Suprapubic skin (tissue), 4 donors: ENCODE results near the gene TMEM109. TPM values are rescaled to one million over a fixed set of nuclear protein-coding genes. Genes with fewer than 3 reads are reported as not detected.

ENCODE experiments used
- DNase-seq, 2 donors: peaks; one replicate each; pipeline ENCODE4 v3.0.0-alpha.2; 2019; ENCODE audit warnings: low spot score in 2 of 2
- H3K27ac ChIP-seq: fragments of 200-600 bp; sonication (generic); one replicate; pipeline ENCODE4 v1.5.1; 2019
- H3K27me3 ChIP-seq: fragments of 200-600 bp; sonication (generic); one replicate; pipeline ENCODE4 v1.5.1; 2019
- H3K36me3 ChIP-seq: fragments of 200-600 bp; sonication (generic); one replicate; pipeline ENCODE4 v1.5.1; 2019
- H3K4me1 ChIP-seq: fragments of 200-600 bp; sonication (generic); one replicate; pipeline ENCODE4 v1.5.1; 2019
- H3K4me3 ChIP-seq: fragments of 200-600 bp; sonication (generic); one replicate; pipeline ENCODE4 v1.5.1; 2019; ENCODE audit warnings: mild to moderate bottlenecking
- H3K9me3 ChIP-seq: fragments of 200-600 bp; sonication (generic); one replicate; pipeline ENCODE4 v1.5.1; 2019
- CTCF ChIP-seq, 2 donors: fragments of 200-600 bp in 1 of 2; fragments of 450-650 bp in 1 of 2; sonication (generic) in 1 of 2; IDR thresholded peaks; one replicate each; pipeline ENCODE4 v1.5.1; 2016 to 2019; ENCODE audit warnings: antibody characterized with exemption in 2 of 2, mild to moderate bottlenecking in 1 of 2, moderate library complexity in 1 of 2
- EP300 ChIP-seq: sonication (generic); formaldehyde crosslinking; IDR thresholded peaks from one replicate; pipeline ENCODE4 v1.6.1; 2017; ENCODE audit warnings: antibody characterized with exemption
- POLR2A ChIP-seq, 2 donors: fragments of 450-650 bp; IDR thresholded peaks; one replicate each; pipeline ENCODE4 v1.6.1; 2017; ENCODE audit warnings: antibody characterized with exemption in 2 of 2, mild to moderate bottlenecking in 2 of 2, moderate library complexity in 2 of 2
- POLR2AphosphoS5 ChIP-seq, 3 donors: sonication (generic); formaldehyde crosslinking; IDR thresholded peaks; one replicate each; pipeline ENCODE4 v1.6.1; 2017; ENCODE audit warnings: antibody characterized with exemption in 3 of 3
- WGBS: methylation state at CpG from one replicate; pipeline ENCODE4 v1.1.5; 2018; 5-methylcytosine and 5-hydroxymethylcytosine counted together
- total RNA-seq, 4 donors: library from RNA; depleted of rRNA; stranded (reverse); fragments of >200 nt; gene quantifications; one replicate each; pipeline ENCODE4 v1.1.0, GENCODE V29; 2016

TMEM109 gene
- total RNA-seq, 4 donors from 2014 or later = 67.4 to 128 (median 110) TPM

DNA sequence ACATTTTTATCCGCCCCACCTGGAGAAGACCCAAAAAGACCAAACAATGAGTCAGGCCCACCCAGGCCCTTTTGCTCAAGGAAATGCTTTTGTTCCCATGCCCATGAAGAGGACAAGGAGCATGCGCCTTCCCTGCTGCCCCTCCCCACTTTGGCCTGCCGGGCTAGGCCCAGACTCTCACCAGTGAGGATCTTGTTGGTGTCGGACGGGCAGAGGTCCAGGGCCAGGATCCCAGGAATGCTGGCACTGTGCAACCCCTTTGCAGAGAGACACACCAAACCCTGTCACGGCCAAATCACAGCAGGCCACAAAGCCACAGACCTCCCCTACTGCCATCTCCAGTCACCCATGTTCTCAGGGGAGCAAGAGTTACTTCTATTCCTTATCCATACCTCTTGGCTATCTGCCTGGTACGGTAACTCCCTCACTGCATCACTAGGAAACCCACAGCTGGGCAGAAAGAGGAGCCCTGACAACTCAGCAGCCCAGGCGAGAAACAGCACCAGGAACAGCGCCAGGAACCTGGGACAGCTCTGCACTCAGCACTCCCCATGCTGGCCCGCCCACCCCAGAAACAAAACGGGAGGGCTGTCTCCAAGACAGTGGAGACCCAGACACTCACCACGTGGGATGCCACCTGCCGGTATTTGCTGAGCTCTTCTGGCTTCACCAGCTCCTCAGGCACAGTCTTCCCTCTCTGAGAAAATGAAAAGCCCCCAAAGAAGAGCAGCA, 13.1 kb upstream of the TMEM109 start:
- TF ChIP-seq EP300 = no peak
- TF ChIP-seq POLR2AphosphoS5 (IDR thresholded peaks at IDR 0.05) = no peak
- TF ChIP-seq CTCF (IDR thresholded peaks at IDR 0.05) = no peak
- TF ChIP-seq POLR2A (IDR thresholded peaks at IDR 0.05) = no peak
- WGBS = 65% methylated on average over 9 of the region's 13 CpGs
- no peak overlapping the region for H3K27ac ChIP-seq
- peaks cover 77% of the 10 kb centered on the region for H3K36me3 ChIP-seq
- H3K9me3 ChIP-seq = no peaks in the 10 kb centered on the region
- DNase-seq = no peak
- peaks cover 24% of the 10 kb centered on the region for H3K4me1 ChIP-seq
- H3K4me3 ChIP-seq = no peak overlapping the region
- no peaks in the 10 kb centered on the region for H3K27me3 ChIP-seq

DNA sequence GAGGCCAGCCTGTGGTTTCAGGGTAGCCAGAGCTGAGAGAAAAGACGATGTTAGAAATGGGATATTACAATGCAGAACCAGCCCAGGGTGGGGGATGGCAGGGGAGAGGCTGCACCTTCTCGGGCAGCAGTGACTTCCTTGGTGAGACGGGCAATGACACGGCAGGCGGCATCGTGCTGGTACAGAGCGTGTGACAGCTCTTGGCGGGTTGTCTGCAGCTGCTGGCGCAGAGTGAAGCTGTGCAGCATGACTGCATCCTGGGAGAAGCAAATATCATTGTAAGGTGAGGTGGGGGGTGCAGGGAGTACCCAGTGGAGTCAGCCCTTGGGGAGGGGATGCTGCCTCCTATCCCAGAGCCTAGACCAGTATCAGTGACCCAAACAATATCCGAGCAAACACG, 11.3 kb upstream of the TMEM109 start:
- Histone ChIP-seq H3K27ac (no peak overlapping the region), H3K4me1 (peaks cover 32% of the 10 kb centered on the region), H3K9me3 (no peaks in the 10 kb centered on the region), H3K27me3 (no peaks in the 10 kb centered on the region), H3K36me3 (peaks cover 59% of the 10 kb centered on the region), H3K4me3 (no peak overlapping the region)
- no peak for DNase-seq
- TF ChIP-seq EP300 (no peak), POLR2A (IDR thresholded peaks at IDR 0.05) (no peak), CTCF (IDR thresholded peaks at IDR 0.05) (no peak), POLR2AphosphoS5 (IDR thresholded peaks at IDR 0.05) (no peak)
- 90% methylated on average over 11 of the region's 11 CpGs for WGBS

GRCh38 chr11:60905047-60905446, 8.9 kb upstream of the TMEM109 start:
- no peak for DNase-seq
- TF ChIP-seq POLR2AphosphoS5 (IDR thresholded peaks at IDR 0.05) = no peak
- TF ChIP-seq EP300 = no peak
- no peak for TF ChIP-seq CTCF (IDR thresholded peaks at IDR 0.05)
- TF ChIP-seq POLR2A (IDR thresholded peaks at IDR 0.05) = no peak
- 31% methylated on average over 6 of the region's 6 CpGs for WGBS
- Histone ChIP-seq H3K36me3 (peaks cover 37% of the 10 kb centered on the region), H3K27ac (peak overlapping the region; percentile 93), H3K4me1 (peaks cover 32% of the 10 kb centered on the region), H3K4me3 (peak overlapping the region; percentile 81), H3K9me3 (no peaks in the 10 kb centered on the region), H3K27me3 (no peaks in the 10 kb centered on the region)

DNA sequence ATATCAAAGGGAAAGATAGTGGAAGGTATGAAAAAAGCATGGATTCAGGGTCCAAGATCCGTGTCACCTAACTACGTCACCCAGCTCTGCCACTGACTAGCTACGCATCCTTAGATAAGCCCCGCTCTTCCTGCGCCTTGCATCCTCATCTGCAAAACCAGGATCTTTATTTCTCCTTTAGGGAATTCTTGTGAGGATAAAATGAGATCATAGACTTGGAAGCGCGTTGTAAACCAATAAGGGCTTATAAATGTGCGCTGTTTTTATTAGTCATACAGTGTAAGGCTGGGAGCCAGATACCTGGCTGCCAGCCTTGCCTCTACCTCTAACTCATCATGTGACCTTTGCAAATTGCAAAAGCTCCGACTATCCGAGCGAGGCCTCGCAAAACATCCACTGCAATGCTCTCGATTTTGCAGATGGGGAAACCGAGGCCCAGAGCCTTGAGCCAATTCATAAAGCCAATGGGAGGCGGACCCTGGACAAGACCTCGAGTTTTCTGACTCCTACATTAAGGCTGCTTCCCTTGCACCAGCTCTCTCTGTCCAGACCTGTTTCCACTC, 8.3 kb upstream of the TMEM109 start:
- H3K36me3 ChIP-seq = peaks cover 31% of the 10 kb centered on the region
- peak overlapping the region; percentile 81 for H3K4me3 ChIP-seq
- TF ChIP-seq EP300 (no peak), POLR2A (IDR thresholded peaks at IDR 0.05) (no peak), CTCF (IDR thresholded peaks at IDR 0.05) (no peak), POLR2AphosphoS5 (IDR thresholded peaks at IDR 0.05) (no peak)
- no peaks in the 10 kb centered on the region for H3K9me3 ChIP-seq
- no peak for DNase-seq
- WGBS = 4% methylated on average over 13 of the region's 16 CpGs
- H3K4me1 ChIP-seq = peaks cover 32% of the 10 kb centered on the region
- H3K27me3 ChIP-seq = no peaks in the 10 kb centered on the region
- H3K27ac ChIP-seq = peak overlapping the region; percentile 93

DNA sequence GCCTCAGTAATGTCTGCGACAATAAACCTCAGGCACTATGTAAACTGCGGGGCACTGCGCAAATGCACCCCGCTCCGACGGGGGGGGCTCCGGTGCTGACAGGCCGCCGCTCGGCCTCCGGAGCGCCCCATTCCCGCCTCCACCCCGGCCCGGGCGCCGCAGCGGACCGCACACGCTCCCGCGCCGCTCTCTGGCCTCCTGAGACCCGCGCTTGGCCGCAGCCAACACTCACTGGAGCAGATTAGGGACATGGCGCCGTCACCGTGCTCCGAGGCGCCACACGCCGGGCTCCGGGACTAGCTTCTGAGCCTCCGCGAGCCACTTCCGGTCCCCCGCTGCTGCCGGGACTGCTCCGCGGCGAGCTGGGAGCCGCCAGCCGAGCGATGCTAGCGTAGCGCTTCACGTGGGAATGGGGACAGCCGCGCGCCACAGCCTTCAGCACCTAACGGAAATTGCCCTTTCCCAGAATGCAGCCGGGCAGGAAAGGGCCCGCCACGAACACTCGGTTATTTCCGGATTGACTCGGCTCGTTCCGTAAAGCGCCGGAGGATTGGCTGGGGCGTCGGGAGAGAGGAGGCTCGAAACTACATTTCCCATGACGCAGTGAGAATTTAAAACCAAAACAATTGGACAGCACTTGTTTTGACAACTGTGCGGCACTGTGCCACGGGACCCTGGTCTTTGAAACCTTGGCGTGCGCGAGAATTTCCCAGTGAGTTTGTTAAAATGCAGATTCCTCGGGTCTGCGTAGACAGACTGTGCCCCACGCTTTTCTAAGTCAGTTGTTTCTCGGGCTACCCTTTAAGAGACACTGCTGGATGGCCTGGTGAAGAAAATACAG, 7.6 kb upstream of the TMEM109 start, which contains the start of gene PRPF19:
Gene PRPF19, minus strand, starts transcription at position 454 of the 841 bp plus-strand sequence. Its CDS starts 203 bp downstream, at position 251.
- Histone ChIP-seq H3K27ac (peak within 1 kb of the TSS; percentile 93), H3K9me3 (no peaks in the 10 kb centered on the region), H3K36me3 (peaks cover 24% of the 10 kb centered on the region), H3K4me3 (peak within 1 kb of the TSS; percentile 81), H3K4me1 (peaks cover 32% of the 10 kb centered on the region), H3K27me3 (no peaks in the 10 kb centered on the region)
- under 1% methylated on average over 25 of the region's 75 CpGs for WGBS
- no peak for TF ChIP-seq CTCF (IDR thresholded peaks at IDR 0.05)
- no peak for TF ChIP-seq POLR2A (IDR thresholded peaks at IDR 0.05)
- TF ChIP-seq POLR2AphosphoS5 (IDR thresholded peaks at IDR 0.05) = peak in 2 of 3 donors; percentile 45 to 83
- peak; percentile 98 to 99 for DNase-seq
